Measurements from ENCODE around the gene UFD1. TPM values are rescaled to one million over a fixed set of nuclear protein-coding genes. Genes with fewer than 3 reads are reported as not detected.

The UFD1 gene
- total and polyA plus RNA-seq, 11 donors: 28.7 to 80.5 (median 43.0) TPM

GRCh38 chr22:19494001-19494560 lies 15.1 kb upstream of the UFD1 start:
- H3K4me1 ChIP-seq: peaks cover 0 to 3% (median 0%) of the 10 kb centered on the region in 12 donors
- H3K27ac ChIP-seq: no peak overlapping the region
- no peaks in the 10 kb centered on the region for H3K27me3 ChIP-seq
- H3K4me3 ChIP-seq: no peak overlapping the region
- intact Hi-C loops (cut with DNase I): loop anchor here in 1 of 10 donors (10.0 kb wide), 1 partner anchor 221 kb away; the partner anchor contains the start of gene SEPTIN5
- ATAC-seq: no peak
- TF ChIP-seq POLR2A (IDR thresholded peaks at IDR 0.05): no peak
- TF ChIP-seq, protein P1, sequence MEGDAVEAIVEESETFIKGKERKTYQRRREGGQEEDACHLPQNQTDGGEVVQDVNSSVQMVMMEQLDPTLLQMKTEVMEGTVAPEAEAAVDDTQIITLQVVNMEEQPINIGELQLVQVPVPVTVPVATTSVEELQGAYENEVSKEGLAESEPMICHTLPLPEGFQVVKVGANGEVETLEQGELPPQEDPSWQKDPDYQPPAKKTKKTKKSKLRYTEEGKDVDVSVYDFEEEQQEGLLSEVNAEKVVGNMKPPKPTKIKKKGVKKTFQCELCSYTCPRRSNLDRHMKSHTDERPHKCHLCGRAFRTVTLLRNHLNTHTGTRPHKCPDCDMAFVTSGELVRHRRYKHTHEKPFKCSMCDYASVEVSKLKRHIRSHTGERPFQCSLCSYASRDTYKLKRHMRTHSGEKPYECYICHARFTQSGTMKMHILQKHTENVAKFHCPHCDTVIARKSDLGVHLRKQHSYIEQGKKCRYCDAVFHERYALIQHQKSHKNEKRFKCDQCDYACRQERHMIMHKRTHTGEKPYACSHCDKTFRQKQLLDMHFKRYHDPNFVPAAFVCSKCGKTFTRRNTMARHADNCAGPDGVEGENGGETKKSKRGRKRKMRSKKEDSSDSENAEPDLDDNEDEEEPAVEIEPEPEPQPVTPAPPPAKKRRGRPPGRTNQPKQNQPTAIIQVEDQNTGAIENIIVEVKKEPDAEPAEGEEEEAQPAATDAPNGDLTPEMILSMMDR (IDR thresholded peaks at IDR 0.05): no peak
- DNase-seq: no peak
- 96 to 99% (median 97%) methylated on average over 8 of the region's 8 CpGs for WGBS, 4 donors
- peaks cover 0 to 6% (median 0%) of the 10 kb centered on the region in 9 donors for H3K36me3 ChIP-seq
- no peaks in the 10 kb centered on the region for H3K9me3 ChIP-seq

DNA sequence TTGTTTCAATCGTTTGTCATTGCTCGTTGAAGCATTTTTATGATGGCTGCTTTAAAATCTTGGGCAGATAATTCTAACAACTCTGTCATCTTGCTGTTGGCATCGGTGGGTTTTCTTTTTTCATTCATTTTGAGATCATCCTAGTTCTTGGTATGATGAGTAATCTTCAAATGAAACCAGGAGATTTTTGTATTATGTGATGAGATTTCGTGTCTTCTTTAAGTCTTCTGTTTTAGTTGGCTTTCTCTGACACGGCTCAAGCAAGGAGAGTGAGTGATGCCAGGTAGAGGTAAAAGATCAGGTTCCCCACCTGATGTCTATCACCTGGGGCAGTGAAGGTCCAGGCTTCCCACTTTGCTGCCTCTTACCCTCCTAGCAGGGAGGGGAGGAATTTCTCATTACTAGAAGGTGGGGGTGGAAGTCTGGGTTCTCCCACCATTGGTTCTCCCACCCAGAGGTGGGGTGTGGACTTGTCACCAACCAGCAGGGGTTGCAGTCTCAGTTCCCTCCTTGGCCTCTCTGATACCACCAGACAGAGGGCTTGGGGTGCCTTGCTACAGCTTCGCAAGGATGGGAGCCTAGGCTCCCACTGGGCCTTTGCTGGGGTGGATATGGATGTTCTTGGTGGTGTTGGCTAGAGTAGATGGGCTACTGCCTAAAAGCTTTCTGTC lies 13.6 kb upstream of the UFD1 start:
- Histone ChIP-seq H3K36me3 (peaks cover 0 to 6% (median 0%) of the 10 kb centered on the region in 9 donors), H3K27me3 (no peaks in the 10 kb centered on the region), H3K4me1 (peaks cover 0 to 6% (median 0%) of the 10 kb centered on the region in 12 donors), H3K9me3 (no peaks in the 10 kb centered on the region), H3K27ac (no peak overlapping the region), H3K4me3 (no peak overlapping the region)
- ATAC-seq (no peak), DNase-seq (no peak)
- 92 to 96% (median 95%) methylated on average over 6 of the region's 6 CpGs for WGBS, 4 donors
- intact Hi-C loops (cut with DNase I): loop anchor here in 1 of 10 donors (10.0 kb wide), 1 partner anchor 222 kb away; the partner anchor contains the start of gene SEPTIN5
- TF ChIP-seq POLR2A (IDR thresholded peaks at IDR 0.05): no peak
- TF ChIP-seq, protein P1 (IDR thresholded peaks at IDR 0.05): no peak

- H3K4me3 ChIP-seq: no peak overlapping the region
- H3K4me1 ChIP-seq: peaks cover 0 to 6% (median 0%) of the 10 kb centered on the region in 12 donors
- intact Hi-C loops (cut with DNase I): loop anchor here in 1 of 10 donors (10.0 kb wide), 1 partner anchor 224 kb away; the partner anchor contains the start of gene SEPTIN5
- WGBS, 4 donors: 96 to 98% (median 96%) methylated on average over 5 of the region's 5 CpGs
- H3K27me3 ChIP-seq: no peaks in the 10 kb centered on the region
- DNase-seq (no peak), ATAC-seq (no peak)
- H3K27ac ChIP-seq: no peak overlapping the region
- H3K36me3 ChIP-seq: peaks cover 0 to 6% (median 0%) of the 10 kb centered on the region in 9 donors
- no peaks in the 10 kb centered on the region for H3K9me3 ChIP-seq
- no peak for TF ChIP-seq POLR2A (IDR thresholded peaks at IDR 0.05)
- TF ChIP-seq, protein P1 (IDR thresholded peaks at IDR 0.05): no peak
Observed at GRCh38 chr22:19490628-19491230, 11.7 kb upstream of the UFD1 start.
